ENCODE results near the gene KLHDC7B. TPM values are rescaled to one million over a fixed set of nuclear protein-coding genes. Genes with fewer than 3 reads are reported as not detected.

KLHDC7B gene
- total and polyA plus RNA-seq, 2 of the 13 experiments (the other 11 are each of a cell fraction or from before 2014, with no cell fraction given): 0.11 TPM; not detected in 1

- TF ChIP-seq ZGPAT (CRISPR knock-in tag; IDR thresholded peaks at IDR 0.05): peak; percentile 79
- no peak for TF ChIP-seq NAIF1 (CRISPR knock-in tag; IDR thresholded peaks at IDR 0.05; ENCODE audit: borderline replicate concordance)
- no peak for TF ChIP-seq MIXL1 (CRISPR knock-in tag; IDR thresholded peaks at IDR 0.05)
- TF ChIP-seq KAT8 (CRISPR knock-in tag; IDR thresholded peaks at IDR 0.05): peak; percentile 79
- peak; percentile 26; the same call in 1 of the 2 replicates for TF ChIP-seq ZZZ3 (CRISPR knock-in tag; IDR thresholded peaks at IDR 0.05; ENCODE audit: borderline replicate concordance)
- peak; percentile 69 for TF ChIP-seq GATAD1 (CRISPR knock-in tag; IDR thresholded peaks at IDR 0.05)
- TF ChIP-seq ZNF3 (CRISPR knock-in tag; IDR thresholded peaks at IDR 0.05): no peak
- no peak for TF ChIP-seq E2F2 (CRISPR knock-in tag; IDR thresholded peaks at IDR 0.05; ENCODE audit: borderline replicate concordance)
- TF ChIP-seq EED (CRISPR knock-in tag; IDR thresholded peaks at IDR 0.05): no peak
- no peak; the same call in 1 of the 2 replicates for TF ChIP-seq MXD1 (CRISPR knock-in tag; IDR thresholded peaks at IDR 0.05)
- TF ChIP-seq ZBTB42 (CRISPR knock-in tag; IDR thresholded peaks at IDR 0.05): no peak
- no peak for TF ChIP-seq ZNF512 (CRISPR knock-in tag; IDR thresholded peaks at IDR 0.05)
- no peak; the same call in 1 of the 2 replicates for TF ChIP-seq RXRB (CRISPR knock-in tag; IDR thresholded peaks at IDR 0.05; ENCODE audit: borderline replicate concordance)
- TF ChIP-seq SATB2 (CRISPR knock-in tag; IDR thresholded peaks at IDR 0.05): no peak
- TF ChIP-seq FOSL2 (CRISPR knock-in tag; IDR thresholded peaks at IDR 0.05): no peak; the same call in 1 of the 2 replicates
- TF ChIP-seq POLR2G (IDR thresholded peaks at IDR 0.05; ENCODE audit: low read depth, low read length): peak; percentile 74
- no peak for TF ChIP-seq ZSCAN12 (CRISPR knock-in tag; IDR thresholded peaks at IDR 0.05)
- TF ChIP-seq ZNF33B (CRISPR knock-in tag; IDR thresholded peaks at IDR 0.05): 0 out of 2 replicates have a peak, but pooled peaks have one; percentile 50
- no peak for TF ChIP-seq NKX3-1 (CRISPR knock-in tag; IDR thresholded peaks at IDR 0.05)
- peak; percentile 81 for TF ChIP-seq POGK (CRISPR knock-in tag; conservative IDR thresholded peaks at IDR 0.05)
- peak; percentile 90 for TF ChIP-seq ERF (CRISPR knock-in tag; IDR thresholded peaks at IDR 0.05)
- no peak for TF ChIP-seq SNRNP70 (IDR thresholded peaks at IDR 0.05; ENCODE audit: low read depth, low read length)
- TF ChIP-seq ZNF543 (CRISPR knock-in tag; IDR thresholded peaks at IDR 0.05): no peak
These were observed 17.1 kb downstream of the KLHDC7B start, which contains the start of gene SYCE3 (continued) for GRCh38 chr22:50562523-50563412.
